ENCODE data around the gene STAT1.
"Not testable (repeated sequence)": the region's sequence is repeated elsewhere in the genome, so short reads cannot be mapped to it uniquely, and the experiment has no call there.

The STAT1 gene

GRCh38 chr2:191003405-191004309 is 10.3 kb downstream of the STAT1 start:
- DNase-seq, result no peak

GRCh38 chr2:191001624-191002023 is 12.3 kb downstream of the STAT1 start:
- no peak for DNase-seq

GRCh38 chr2:191001032-191001431 is 12.9 kb downstream of the STAT1 start:
- DNase-seq, result no peak

- DNase-seq, result no peak
Measured at GRCh38 chr2:190999949-191000665, 13.9 kb downstream of the STAT1 start.

GRCh38 chr2:190999058-190999457 is 14.9 kb downstream of the STAT1 start:
- no peak for DNase-seq

- no peak for DNase-seq
Measured at GRCh38 chr2:190997526-190998113, 16.4 kb downstream of the STAT1 start.

- DNase-seq, result no peak
Measured at GRCh38 chr2:190996947-190997346, 17.0 kb downstream of the STAT1 start.

GRCh38 chr2:190996338-190996946 is 17.5 kb downstream of the STAT1 start:
- peak; percentile 28 for DNase-seq

GRCh38 chr2:190995315-190995714 is 18.7 kb downstream of the STAT1 start:
- DNase-seq, result not testable (repeated sequence)

GRCh38 chr2:190994148-190994547 is 19.8 kb downstream of the STAT1 start:
- DNase-seq, result no peak

- no peak for DNase-seq
Measured at GRCh38 chr2:190993292-190993643, 20.7 kb downstream of the STAT1 start.

- no peak for DNase-seq
Measured at GRCh38 chr2:190990132-190990531, 23.8 kb downstream of the STAT1 start.

- DNase-seq, result no peak
Measured at GRCh38 chr2:190988910-190989309, 25.1 kb downstream of the STAT1 start.

GRCh38 chr2:190987938-190988337 is 26.0 kb downstream of the STAT1 start:
- DNase-seq, result no peak

GRCh38 chr2:190987116-190987515 is 26.9 kb downstream of the STAT1 start:
- DNase-seq, result no peak

- no peak for DNase-seq
Measured at GRCh38 chr2:190986221-190986953, 27.6 kb downstream of the STAT1 start.

- no peak for DNase-seq
Measured at GRCh38 chr2:190984595-190984994, 29.4 kb downstream of the STAT1 start.

- DNase-seq, result no peak
Measured at GRCh38 chr2:190982262-190983034, 31.5 kb downstream of the STAT1 start.

- no peak for DNase-seq
Measured at GRCh38 chr2:190981733-190982132, 32.2 kb downstream of the STAT1 start.

- DNase-seq, result no peak
Measured at GRCh38 chr2:190981333-190981732, 32.6 kb downstream of the STAT1 start.

- no peak for DNase-seq
Measured at GRCh38 chr2:190980630-190981209, 33.3 kb downstream of the STAT1 start.

Data from activated CD4-positive, CD25-positive, alpha-beta regulatory T cell treated with anti-CD3 and anti-CD28 coated beads, Interleukin-2, amount 50 U/mL, for 72 hours (primary cell).